HepG2 (cell line): ENCODE data around the gene CEP170.
"Not testable (repeated sequence)": the region's sequence is repeated elsewhere in the genome, so short reads cannot be mapped to it uniquely, and the experiment has no call there.

Experiments used
- ETV6 ChIP-seq: sonication (generic); formaldehyde crosslinking; conservative IDR thresholded peaks from 2 replicates; pipeline ENCODE4 v1.4.0; 2020; ENCODE audit warnings: missing genetic modification reagents
- PHF20 ChIP-seq: sonication (generic); formaldehyde crosslinking; IDR thresholded peaks from 2 replicates; pipeline ENCODE4 v1.5.0; 2020; ENCODE audit warnings: mild to moderate bottlenecking, missing genetic modification reagents
- POLR2AphosphoS5 ChIP-seq: IDR thresholded peaks from 2 replicates; pipeline ENCODE4 v1.6.1; 2012; ENCODE audit warnings: low read depth, low read length
- ZNF660 ChIP-seq: sonication (generic); formaldehyde crosslinking; IDR thresholded peaks from 2 replicates; pipeline ENCODE4 v1.5.1; 2020; ENCODE audit warnings: mild to moderate bottlenecking, low read depth, missing genetic modification reagents, borderline replicate concordance
- TF ChIP-seq, protein P1 (sequence below): sonication (generic); formaldehyde crosslinking; IDR thresholded peaks from 2 replicates; pipeline ENCODE4 v1.4.0; 2020; ENCODE audit warnings: missing genetic modification reagents, borderline replicate concordance
- TF ChIP-seq, protein P2 (sequence below): sonication (generic); formaldehyde crosslinking; IDR thresholded peaks from 2 replicates; pipeline ENCODE4 v1.5.0; 2020; ENCODE audit warnings: mild to moderate bottlenecking, missing genetic modification reagents, moderate library complexity

DNA sequence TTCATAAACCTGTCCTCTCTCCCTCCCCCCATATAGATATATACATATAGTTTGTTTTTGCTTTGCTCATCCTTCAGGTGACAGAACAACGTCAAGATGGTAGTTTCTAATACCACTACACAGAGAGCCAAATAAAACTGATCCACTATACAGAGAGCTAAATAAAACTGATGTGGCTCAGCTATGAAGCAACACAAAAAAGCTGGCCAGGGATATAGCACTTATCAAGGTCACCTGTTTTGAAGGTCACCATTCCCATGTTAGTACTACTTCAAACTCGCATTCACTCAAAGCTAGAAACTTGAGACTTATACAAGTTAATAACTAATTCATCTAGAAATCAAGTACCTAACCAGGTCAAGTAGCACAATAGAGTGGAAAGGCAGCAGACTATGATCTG, 61.8 kb downstream of the CEP170 start:
- TF ChIP-seq, protein P1, sequence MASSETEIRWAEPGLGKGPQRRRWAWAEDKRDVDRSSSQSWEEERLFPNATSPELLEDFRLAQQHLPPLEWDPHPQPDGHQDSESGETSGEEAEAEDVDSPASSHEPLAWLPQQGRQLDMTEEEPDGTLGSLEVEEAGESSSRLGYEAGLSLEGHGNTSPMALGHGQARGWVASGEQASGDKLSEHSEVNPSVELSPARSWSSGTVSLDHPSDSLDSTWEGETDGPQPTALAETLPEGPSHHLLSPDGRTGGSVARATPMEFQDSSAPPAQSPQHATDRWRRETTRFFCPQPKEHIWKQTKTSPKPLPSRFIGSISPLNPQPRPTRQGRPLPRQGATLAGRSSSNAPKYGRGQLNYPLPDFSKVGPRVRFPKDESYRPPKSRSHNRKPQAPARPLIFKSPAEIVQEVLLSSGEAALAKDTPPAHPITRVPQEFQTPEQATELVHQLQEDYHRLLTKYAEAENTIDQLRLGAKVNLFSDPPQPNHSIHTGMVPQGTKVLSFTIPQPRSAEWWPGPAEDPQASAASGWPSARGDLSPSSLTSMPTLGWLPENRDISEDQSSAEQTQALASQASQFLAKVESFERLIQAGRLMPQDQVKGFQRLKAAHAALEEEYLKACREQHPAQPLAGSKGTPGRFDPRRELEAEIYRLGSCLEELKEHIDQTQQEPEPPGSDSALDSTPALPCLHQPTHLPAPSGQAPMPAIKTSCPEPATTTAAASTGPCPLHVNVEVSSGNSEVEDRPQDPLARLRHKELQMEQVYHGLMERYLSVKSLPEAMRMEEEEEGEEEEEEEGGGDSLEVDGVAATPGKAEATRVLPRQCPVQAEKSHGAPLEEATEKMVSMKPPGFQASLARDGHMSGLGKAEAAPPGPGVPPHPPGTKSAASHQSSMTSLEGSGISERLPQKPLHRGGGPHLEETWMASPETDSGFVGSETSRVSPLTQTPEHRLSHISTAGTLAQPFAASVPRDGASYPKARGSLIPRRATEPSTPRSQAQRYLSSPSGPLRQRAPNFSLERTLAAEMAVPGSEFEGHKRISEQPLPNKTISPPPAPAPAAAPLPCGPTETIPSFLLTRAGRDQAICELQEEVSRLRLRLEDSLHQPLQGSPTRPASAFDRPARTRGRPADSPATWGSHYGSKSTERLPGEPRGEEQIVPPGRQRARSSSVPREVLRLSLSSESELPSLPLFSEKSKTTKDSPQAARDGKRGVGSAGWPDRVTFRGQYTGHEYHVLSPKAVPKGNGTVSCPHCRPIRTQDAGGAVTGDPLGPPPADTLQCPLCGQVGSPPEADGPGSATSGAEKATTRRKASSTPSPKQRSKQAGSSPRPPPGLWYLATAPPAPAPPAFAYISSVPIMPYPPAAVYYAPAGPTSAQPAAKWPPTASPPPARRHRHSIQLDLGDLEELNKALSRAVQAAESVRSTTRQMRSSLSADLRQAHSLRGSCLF (CRISPR knock-in tag), result not testable (repeated sequence)
- not testable (repeated sequence) for TF ChIP-seq PHF20 (CRISPR knock-in tag); ZNF660 (CRISPR knock-in tag); ETV6 (CRISPR knock-in tag); POLR2AphosphoS5
- TF ChIP-seq, protein P2, sequence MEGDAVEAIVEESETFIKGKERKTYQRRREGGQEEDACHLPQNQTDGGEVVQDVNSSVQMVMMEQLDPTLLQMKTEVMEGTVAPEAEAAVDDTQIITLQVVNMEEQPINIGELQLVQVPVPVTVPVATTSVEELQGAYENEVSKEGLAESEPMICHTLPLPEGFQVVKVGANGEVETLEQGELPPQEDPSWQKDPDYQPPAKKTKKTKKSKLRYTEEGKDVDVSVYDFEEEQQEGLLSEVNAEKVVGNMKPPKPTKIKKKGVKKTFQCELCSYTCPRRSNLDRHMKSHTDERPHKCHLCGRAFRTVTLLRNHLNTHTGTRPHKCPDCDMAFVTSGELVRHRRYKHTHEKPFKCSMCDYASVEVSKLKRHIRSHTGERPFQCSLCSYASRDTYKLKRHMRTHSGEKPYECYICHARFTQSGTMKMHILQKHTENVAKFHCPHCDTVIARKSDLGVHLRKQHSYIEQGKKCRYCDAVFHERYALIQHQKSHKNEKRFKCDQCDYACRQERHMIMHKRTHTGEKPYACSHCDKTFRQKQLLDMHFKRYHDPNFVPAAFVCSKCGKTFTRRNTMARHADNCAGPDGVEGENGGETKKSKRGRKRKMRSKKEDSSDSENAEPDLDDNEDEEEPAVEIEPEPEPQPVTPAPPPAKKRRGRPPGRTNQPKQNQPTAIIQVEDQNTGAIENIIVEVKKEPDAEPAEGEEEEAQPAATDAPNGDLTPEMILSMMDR (CRISPR knock-in tag), result not testable (repeated sequence)
